ENCODE results near the gene SCIN. TPM values are rescaled to one million over a fixed set of nuclear protein-coding genes. Genes with fewer than 3 reads are reported as not detected.

The SCIN gene
- total RNA-seq, 2 experiments from 2014 or later = not detected

DNA sequence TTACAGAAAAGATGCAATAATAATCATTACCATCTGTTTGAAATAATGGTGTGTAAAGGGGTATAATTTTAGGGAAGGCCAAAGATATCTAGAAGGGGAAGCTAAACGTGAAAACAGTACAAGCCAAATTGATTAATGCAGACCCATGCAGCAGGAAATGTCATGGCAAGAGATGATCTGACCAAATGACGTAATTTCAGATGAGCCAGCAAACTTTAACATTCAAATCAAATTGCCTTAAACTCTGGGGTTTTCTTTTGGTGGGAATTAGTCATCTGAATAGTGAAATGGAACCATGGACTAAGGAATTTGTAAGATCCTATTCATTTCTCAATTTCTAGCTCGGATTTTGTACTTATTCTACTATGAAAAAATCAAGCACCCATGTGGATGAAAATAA lies 21.4 kb upstream of the SCIN start:
- no peak overlapping the region for H3K27ac Mint-ChIP-seq
- CTCF ChIA-PET = interaction anchor here (1.6 kb wide), 1 partner anchor 24 kb away, joined by 7 read pairs; no protein-coding TSS in a partner anchor
- no peaks in the 10 kb centered on the region for H3K9me3 Mint-ChIP-seq
- POLR2A ChIA-PET = no interaction called here
- H3K4me1 Mint-ChIP-seq (ENCODE audit: low read depth) = no peaks in the 10 kb centered on the region
- TF ChIP-seq, protein P1, sequence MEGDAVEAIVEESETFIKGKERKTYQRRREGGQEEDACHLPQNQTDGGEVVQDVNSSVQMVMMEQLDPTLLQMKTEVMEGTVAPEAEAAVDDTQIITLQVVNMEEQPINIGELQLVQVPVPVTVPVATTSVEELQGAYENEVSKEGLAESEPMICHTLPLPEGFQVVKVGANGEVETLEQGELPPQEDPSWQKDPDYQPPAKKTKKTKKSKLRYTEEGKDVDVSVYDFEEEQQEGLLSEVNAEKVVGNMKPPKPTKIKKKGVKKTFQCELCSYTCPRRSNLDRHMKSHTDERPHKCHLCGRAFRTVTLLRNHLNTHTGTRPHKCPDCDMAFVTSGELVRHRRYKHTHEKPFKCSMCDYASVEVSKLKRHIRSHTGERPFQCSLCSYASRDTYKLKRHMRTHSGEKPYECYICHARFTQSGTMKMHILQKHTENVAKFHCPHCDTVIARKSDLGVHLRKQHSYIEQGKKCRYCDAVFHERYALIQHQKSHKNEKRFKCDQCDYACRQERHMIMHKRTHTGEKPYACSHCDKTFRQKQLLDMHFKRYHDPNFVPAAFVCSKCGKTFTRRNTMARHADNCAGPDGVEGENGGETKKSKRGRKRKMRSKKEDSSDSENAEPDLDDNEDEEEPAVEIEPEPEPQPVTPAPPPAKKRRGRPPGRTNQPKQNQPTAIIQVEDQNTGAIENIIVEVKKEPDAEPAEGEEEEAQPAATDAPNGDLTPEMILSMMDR (IDR thresholded peaks at IDR 0.05) = no peak
- intact Hi-C loops (cut with micrococcal nuclease) = no loop called here
- H3K36me3 Mint-ChIP-seq (ENCODE audit: low read depth) = no peaks in the 10 kb centered on the region
- H3K4me3 Mint-ChIP-seq = no peak overlapping the region
- DNase-seq = no peak
- no peak for ATAC-seq
- H3K27me3 Mint-ChIP-seq = peaks cover 2% of the 10 kb centered on the region

DNA sequence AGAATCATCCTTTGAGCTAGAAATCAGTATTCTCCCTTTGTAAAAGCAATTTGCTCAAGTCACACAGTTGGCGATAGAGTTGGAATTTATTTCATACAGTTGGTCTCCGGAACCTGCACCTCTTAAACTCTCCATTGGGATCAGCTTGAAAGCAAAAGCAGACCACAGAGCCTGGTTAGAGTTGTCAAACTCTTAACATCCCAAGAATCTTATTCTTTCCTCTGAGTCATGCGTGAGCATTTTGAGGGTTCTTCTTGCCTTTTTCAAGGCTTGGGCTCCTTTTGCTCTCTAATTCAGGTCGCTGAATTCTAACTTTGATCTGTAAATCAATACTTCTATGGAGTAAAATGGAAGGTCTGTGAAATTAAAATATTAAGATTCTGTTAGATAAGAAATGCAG lies 19.6 kb upstream of the SCIN start:
- no peak overlapping the region for H3K4me3 Mint-ChIP-seq
- intact Hi-C loops (cut with micrococcal nuclease) = no loop called here
- TF ChIP-seq, protein P1 (IDR thresholded peaks at IDR 0.05) = no peak
- ChIA-PET POLR2A (no interaction called here), CTCF (interaction anchor here (1.1 kb wide), 1 partner anchor 26 kb away, joined by 3 read pairs; no protein-coding TSS in a partner anchor)
- DNase-seq (no peak), ATAC-seq (no peak)
- no peak overlapping the region for H3K27ac Mint-ChIP-seq
- no peaks in the 10 kb centered on the region for H3K27me3 Mint-ChIP-seq
- H3K4me1 Mint-ChIP-seq (ENCODE audit: low read depth) = no peaks in the 10 kb centered on the region
- no peaks in the 10 kb centered on the region for H3K9me3 Mint-ChIP-seq
- H3K36me3 Mint-ChIP-seq (ENCODE audit: low read depth) = no peaks in the 10 kb centered on the region

DNA sequence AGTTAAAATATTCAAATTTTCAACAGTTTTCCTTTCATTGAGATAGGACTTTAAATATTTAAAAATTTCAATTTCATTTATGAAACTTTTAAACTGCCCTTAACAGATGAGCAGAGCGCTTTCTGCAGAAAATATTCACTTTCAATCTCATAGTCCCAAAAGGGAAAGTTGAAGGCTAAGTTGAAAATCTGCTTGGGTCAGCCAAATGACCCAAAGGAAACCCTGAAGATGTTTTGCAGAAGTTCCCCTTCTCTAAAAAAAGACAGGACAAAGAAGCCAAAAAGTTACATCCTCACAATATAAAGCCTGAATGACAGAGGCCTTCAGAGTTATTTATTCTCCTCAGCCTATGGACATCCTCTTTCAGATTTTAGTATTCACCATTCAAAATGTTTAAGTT lies 17.6 kb upstream of the SCIN start:
- Mint-ChIP-seq H3K27ac (no peak overlapping the region), H3K9me3 (peaks cover 3% of the 10 kb centered on the region), H3K4me3 (no peak overlapping the region), H3K36me3 (ENCODE audit: low read depth) (no peaks in the 10 kb centered on the region), H3K27me3 (no peaks in the 10 kb centered on the region), H3K4me1 (ENCODE audit: low read depth) (no peaks in the 10 kb centered on the region)
- ChIA-PET CTCF (no interaction called here), POLR2A (interaction anchor here (1.3 kb wide), 1 partner anchor 14 kb away, joined by 3 read pairs; no protein-coding TSS in a partner anchor)
- ATAC-seq (no peak), DNase-seq (no peak)
- intact Hi-C loops (cut with micrococcal nuclease) = no loop called here
- TF ChIP-seq, protein P1 (IDR thresholded peaks at IDR 0.05) = no peak

DNA sequence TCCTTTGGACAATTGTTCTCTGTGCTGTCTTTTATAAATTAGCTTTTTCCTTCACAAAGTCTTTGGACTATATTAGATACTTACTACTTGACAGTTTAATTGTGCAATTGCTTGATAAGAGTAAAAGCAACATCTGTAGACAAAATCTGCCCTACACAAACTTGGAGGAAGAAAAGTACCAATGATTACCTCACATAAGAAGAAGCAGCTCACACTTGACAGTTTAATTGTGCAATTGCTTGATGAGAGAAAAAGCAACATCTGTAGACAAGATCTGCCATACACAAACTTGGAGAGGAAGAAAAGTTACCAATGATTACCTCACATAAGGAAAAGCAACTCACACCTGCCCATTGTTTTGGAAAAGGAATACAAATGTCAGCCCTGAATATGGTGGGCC lies 17.1 kb upstream of the SCIN start:
- Mint-ChIP-seq H3K4me3 (no peak overlapping the region), H3K27me3 (no peaks in the 10 kb centered on the region), H3K36me3 (ENCODE audit: low read depth) (no peaks in the 10 kb centered on the region), H3K9me3 (peaks cover 3% of the 10 kb centered on the region), H3K27ac (no peak overlapping the region), H3K4me1 (ENCODE audit: low read depth) (no peaks in the 10 kb centered on the region)
- POLR2A ChIA-PET = interaction anchor here (1.3 kb wide), 1 partner anchor 14 kb away, joined by 3 read pairs; no protein-coding TSS in a partner anchor
- DNase-seq (no peak), ATAC-seq (no peak)
- CTCF ChIA-PET = interaction anchor here (0.7 kb wide), 1 partner anchor 28 kb away, joined by 3 read pairs; no protein-coding TSS in a partner anchor
- intact Hi-C loops (cut with micrococcal nuclease) = no loop called here
- TF ChIP-seq, protein P1 (IDR thresholded peaks at IDR 0.05) = no peak

DNA sequence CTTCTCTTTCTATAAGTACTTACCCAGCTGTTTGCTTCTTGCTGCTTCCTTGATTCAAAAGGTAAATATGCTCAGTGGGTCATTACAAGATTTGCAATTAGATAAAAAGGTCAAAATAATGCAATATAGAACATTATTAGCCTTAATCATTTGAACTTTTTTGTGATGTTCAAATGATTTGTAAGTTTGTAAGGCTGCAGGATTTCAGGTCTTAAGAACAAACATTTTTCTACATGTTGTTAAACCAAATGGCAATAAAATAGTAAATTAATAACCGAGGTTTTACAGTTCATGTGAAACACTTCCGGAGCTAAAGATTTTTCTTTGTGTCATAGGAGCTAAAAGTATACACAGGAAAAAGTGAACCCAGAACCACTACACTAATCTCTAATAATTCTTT lies 16.2 kb upstream of the SCIN start:
- H3K4me1 Mint-ChIP-seq (ENCODE audit: low read depth) = no peaks in the 10 kb centered on the region
- no peak for ATAC-seq
- peaks cover 3% of the 10 kb centered on the region for H3K9me3 Mint-ChIP-seq
- H3K4me3 Mint-ChIP-seq = no peak overlapping the region
- ChIA-PET CTCF (no interaction called here), POLR2A (no interaction called here)
- TF ChIP-seq, protein P1 (IDR thresholded peaks at IDR 0.05) = no peak
- H3K27me3 Mint-ChIP-seq = no peaks in the 10 kb centered on the region
- no peak for DNase-seq
- H3K27ac Mint-ChIP-seq = no peak overlapping the region
- intact Hi-C loops (cut with micrococcal nuclease) = no loop called here
- no peaks in the 10 kb centered on the region for H3K36me3 Mint-ChIP-seq (ENCODE audit: low read depth)
